Kidney glomerular epithelial cell (primary cell): Measurements from ENCODE around the gene CD1C.
"Not testable (repeated sequence)": the region's sequence is repeated elsewhere in the genome, so short reads cannot be mapped to it uniquely, and the experiment has no call there.

Experiments
- DNase-seq: peaks from one replicate; lab custom pipeline; 2025; lab: John Stamatoyannopoulos, UW

CD1C gene

DNA sequence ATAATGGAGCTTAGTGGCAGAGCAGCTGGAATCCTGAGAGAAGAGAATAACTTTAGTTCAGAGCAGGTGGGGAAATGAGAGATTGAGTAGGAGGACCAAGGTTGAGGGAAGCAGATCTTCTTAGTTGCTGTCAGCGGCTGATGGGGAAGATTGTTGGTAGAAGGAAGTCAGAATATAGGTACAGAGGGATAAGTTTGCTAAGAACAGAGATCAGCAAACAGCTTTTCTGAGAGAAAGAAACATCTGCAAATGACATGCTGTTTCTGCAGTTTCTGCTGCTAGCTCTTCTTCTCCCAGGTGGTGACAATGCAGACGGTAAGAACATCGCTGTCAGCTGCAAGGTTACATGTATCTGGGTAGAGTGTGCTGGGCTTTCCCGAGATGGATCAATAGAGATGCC is at the start of gene CD1C:
CD1C (plus strand) TSS at position 113 of the 400 bp plus-strand sequence; CDS start at position 255, 142 bp downstream.
- DNase-seq = no peak

DNA sequence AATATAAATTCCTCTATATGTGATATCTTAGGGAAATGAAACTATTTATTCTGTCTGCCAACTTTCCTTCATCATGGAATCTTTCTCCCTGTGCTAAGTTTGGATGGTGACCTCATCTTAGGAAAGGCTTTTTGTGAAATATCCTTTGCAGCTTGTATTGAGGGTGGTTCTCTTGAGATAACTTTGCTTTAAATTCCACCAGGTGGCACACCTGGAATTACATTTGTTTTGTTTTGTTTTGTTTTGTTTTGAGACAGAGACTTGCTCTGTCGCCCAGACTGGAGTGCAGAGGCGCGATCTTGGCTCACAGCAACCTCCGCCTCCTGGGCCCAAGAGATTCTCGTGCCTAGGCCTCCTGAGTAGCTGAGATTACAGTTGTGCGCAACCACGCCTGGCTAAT is 43.1 kb upstream of the CD1C start:
- DNase-seq = no peak

DNA sequence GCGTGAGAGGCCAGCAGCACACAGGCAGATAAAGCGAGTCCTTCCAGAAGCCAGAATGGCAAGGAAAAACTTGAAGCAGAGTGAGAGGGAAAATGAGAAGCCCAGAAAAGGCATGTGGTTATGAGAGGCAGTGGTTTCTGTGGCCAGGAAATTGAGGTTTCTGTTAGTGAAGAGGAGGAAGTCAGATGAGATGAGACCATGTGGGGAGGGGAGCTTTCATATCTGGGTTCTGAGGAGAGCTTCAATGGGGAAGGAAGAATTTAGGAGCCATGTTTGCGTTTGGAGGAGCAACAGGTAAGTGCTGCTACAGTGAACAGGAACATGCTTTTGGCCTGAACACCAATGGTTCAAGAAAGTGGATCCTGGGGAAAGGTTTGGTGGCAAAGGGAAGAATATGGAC is 41.6 kb upstream of the CD1C start:
- DNase-seq = no peak

DNA sequence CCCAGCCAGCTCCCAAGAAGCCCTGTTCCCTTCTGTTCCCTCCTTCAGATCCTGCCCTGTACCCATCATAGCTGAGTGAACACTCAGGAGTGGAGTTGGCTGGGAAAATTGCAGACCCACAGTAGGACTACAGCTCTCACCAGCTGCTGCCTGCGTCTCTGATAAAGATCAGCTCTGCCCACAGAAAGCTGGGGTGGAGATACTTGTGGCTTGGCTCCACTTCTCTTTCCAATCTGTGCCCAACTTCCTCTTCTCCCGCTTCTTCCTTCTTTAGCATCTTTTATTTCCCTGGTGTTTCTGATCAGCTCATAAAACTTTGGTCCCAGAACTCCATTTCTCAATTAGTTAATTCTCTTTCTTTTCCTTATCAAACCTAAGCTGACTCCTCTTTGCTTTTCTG is 41.0 kb upstream of the CD1C start:
- DNase-seq = no peak

DNA sequence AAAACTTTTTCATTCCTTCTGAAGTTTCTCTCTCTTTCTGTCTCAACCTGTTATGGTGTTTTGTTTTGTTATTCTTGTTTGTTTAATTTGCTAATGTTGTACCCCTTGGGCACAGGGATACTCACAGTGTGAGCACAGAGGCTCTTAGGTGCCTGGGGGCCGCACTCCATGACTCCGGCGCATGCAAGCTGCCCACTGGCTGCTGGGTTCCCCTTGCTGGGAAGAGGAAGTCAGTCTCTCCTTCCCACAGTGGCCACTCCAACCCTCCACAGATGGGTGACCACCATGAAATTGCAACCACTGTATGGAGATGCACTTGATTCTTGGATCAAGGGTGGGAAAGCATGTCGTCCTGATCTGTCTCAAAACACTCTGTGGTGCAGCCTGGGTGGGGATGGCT is 40.1 kb upstream of the CD1C start:
- no peak for DNase-seq

DNA sequence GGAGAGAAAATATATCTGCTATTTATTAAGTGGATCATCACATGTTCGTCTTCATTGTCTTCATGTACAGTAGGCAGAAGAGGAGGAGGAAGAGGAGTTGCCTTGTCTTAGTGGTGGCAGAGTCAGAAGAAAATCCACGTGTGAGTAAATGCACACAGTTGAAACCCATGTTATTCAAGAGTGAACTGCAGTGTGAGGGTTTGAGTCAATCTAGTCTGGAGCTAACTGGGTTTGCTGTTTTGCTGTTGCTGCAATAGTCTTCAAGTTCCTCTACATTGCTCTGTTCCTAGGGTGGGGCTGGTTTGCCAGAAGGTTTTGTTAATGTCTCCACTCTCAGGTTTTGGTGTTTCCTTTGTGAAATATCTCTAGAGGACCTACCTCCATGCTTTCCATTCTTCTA is 38.6 kb upstream of the CD1C start:
- no peak for DNase-seq

DNA sequence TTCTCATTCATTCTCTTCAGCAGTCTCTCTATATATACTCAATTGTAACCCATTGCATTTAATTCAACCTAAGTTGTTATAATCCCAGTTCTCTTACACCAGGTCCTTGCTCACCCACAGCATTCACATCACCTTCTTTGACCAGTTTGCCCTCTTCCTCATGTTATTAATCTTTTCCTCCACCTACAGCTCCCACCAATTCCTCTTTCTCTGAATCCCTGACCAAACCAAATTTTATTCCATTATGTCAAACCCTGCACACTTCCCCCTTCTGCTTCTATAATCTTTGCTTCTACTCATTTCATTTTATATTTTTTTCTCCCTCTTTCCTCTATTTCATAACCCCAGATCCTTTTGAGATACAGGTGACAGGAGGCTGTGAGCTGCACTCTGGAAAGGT is 34.1 kb upstream of the CD1C start:
- DNase-seq = no peak

DNA sequence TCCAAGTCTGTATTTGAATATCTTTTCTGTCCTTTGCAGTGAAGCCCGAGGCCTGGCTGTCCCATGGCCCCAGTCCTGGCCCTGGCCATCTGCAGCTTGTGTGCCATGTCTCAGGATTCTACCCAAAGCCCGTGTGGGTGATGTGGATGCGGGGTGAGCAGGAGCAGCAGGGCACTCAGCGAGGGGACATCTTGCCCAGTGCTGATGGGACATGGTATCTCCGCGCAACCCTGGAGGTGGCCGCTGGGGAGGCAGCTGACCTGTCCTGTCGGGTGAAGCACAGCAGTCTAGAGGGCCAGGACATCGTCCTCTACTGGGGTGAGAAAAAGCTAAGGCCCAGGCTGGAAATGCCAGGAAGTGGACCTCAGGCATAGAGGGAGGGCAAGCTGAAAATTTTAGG is 33.0 kb upstream of the CD1C start:
- not testable (repeated sequence) for DNase-seq

DNA sequence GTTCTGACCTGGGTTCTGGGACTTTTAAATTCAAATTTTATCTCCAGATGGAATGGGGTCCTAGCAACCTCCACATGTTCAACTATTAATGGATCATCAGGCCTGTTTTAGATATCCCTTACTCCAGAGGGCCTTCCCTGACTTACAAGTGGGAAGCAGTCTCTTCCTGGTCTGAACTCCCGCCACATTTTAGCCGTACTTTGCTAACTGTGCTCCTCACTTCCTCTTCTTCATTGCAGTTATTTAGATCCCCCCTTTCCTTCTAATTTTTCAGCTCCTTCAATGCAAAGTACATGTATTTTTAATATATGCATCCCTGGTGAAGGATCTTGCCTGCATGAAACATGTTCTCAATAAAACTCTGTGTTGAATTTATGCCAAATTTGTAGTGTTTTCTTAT is 31.8 kb upstream of the CD1C start:
- DNase-seq = no peak

DNA sequence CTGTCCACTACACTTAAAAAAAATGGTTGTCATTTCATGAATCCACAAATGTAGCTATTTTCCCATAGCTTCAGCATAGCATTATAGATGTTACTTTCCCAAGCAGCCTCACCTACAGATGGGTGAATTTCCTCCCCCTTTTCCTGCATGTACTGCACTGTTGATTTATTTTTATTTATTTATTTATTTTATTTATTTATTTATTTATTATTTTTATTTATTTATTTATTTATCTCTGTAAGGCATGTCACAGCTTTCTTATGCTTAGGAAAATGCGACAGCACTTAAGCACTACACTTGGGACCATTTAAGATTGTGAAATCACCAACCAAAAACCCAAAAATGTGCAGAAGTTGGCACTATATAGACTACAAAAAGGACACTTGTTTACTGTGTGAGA is 30.6 kb upstream of the CD1C start:
- DNase-seq = no peak

DNA sequence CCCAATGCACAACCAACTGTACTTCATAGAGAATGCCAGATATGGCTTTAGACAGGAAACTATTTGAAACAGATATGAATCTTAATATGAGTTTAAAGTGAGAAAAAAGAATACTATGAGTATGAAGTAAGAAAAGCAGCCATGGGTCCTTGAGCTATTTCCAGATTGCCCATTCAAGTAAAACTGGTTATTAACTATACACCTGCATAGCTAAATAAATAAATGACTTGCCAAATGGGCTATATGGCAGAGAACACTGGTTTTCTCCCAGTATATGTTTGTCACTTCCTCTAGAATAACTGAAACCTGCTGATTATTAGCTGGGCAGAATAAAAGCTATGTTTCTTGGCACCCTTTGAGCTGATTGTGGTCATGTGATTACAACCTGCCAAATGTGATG is 17.0 kb upstream of the CD1C start:
- no peak for DNase-seq

DNA sequence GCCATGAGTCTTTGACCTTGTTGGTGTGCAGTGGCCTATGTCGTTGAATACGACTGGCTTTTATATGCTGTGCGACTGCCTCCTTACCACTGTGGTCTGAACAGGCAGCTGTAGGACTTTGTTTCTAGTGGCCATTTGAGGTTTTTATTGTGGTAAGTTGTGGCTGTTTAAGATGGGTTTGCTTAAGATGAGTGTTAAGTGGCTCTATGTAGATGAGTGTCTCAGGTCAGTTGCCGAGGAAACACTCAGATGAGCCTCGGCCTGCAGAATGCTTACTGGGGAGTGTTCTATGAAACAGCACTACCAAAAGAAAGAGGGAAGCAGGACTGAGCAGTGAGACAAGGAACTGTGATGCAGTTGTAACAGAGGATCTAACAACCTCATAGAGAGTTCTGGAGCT is 14.9 kb upstream of the CD1C start:
- DNase-seq = no peak

DNA sequence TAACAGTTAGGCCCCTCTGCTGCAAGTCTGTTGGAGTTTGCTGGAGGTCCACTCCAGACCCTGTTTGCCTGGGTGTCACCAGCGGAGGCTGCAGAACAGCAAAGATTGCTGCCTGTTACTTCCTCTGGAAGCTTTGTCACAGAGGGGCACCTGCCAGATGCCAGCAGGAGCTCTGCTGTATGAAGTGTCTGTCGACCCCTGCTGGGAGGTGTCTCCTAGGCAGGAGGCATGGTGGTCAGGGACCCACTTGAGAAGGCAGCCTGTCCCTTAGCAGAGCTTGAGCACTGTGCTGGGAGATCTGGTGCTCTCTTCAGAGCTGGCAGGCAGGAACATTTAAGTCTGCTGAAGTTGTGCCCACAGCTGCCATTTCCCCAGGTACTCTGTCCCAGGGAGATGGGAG is 7.3 kb upstream of the CD1C start:
- not testable (repeated sequence) for DNase-seq

DNA sequence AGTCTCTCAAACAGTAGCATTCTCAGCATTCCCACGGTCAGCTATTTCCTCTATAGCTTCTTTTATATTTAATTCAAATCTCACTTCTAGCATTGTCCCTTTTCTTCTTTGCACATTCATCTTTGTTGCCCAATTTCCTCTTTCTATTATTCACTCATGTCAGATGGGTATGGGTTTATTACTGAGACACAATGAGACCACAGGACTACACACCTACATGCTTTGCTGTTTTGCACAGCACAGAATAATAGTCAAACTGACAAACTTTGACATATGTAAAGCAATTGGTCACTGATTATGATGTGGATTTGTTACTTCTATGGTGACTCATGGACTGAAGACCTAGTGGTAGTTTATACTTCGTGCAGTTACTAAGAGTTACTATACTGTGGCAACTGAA is 5.8 kb upstream of the CD1C start:
- DNase-seq = peak; percentile 53

DNA sequence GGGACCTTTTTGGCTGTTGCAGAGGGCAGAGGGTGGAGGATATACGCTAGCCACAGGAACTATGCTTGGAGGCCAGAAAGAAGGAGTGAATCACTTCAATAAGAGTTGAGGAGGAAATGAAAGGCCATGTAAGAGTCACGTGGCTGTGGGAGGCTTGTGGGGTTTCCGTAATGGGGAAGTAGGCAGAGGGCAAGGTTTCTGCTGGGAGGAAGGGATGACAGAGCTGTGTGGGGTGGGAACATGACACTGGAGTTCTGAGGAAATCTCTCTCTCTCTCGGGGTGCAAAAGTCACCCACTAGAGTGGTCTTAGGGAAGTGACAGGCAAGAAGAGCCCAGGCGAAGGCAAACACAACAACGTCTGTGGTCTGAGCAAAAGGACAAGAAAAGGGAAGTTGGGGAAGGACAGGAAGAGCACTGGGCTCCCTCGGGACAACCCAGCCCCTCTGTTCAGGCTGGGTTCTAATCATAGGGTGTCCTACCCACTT is 3.9 kb upstream of the CD1C start:
- DNase-seq = peak; percentile 87

DNA sequence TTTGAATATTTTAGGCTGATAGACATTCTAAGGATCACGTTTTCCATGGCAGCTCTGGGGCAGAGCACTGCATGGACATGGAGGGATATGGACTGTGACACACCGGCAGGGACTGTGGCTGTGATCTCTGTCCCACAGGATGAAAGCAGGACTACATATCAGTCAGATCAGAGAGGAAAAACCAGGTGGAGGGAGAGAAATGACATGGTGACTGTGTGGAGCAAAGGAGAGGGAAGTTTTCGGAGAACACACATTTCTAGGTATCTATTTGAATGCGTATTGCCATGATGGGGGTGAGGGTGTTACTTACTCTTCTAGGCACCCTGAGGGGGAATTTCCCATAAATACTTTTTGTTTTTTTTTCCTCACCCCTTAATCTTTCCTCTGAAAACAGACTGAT is 3.2 kb upstream of the CD1C start:
- DNase-seq = no peak

DNA sequence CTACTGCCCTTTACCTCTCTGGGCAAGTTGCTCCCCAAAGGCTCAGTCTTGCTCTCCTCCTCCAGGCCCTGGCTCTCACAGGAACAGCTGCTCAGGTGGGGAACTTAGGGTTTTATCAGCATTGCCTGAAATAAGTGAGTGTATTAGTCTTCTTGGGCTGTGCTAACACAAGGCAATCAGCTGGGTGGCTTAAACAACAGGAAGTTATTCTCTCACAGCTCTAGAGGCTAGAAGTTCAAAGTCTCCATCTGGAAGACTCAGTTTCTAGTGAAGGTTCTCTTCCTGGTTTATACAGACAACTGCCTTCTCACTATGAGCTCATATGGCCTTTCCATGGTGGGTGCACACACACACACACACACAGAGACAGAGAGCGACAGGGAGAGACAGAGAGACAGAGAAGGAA is 2.8 kb upstream of the CD1C start:
- DNase-seq = no peak

DNA sequence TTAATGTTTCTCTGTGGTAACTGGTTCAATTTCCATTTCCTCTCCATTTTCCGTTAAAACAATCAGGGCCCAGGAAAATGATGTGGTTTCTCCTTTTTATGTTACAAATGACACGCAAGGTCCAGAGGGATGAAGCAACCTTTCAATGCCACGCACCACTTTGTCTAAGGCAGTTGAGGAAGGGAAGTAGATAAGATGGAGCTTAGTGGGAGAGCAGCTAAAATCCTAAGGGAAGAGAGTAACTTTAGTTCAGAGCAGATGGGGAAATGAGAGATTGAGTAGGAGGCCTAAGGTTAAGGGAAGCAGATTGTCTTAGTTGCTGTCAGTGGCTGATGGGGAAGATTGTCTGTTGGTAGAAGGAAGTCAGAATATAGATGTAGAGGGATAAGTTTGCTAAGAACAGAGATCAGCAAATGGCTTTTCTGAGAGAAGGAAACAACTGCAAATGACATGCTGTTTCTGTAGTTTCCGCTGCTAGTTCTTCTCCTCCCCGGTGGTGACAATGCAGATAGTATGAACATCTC is 660 bp downstream of the CD1C start:
- DNase-seq = no peak

DNA sequence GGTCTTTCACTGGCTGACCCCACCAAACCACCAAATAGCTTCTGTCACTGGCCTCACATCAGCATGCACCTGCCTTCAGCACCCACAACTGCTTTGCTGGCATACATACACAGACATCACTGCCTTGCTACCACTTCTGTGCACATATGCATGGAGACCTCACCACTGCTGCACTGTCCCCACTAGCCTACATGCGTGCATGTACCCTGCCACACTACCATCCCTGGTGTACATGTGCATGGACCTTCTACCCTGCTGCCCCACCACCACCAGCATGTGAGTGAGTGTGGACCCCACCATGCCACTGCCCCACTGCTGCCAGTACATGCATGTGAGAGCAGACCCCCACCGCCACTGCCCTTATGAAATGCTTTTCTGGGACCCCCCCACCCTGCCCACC is 6.1 kb downstream of the CD1C start:
- DNase-seq = no peak

DNA sequence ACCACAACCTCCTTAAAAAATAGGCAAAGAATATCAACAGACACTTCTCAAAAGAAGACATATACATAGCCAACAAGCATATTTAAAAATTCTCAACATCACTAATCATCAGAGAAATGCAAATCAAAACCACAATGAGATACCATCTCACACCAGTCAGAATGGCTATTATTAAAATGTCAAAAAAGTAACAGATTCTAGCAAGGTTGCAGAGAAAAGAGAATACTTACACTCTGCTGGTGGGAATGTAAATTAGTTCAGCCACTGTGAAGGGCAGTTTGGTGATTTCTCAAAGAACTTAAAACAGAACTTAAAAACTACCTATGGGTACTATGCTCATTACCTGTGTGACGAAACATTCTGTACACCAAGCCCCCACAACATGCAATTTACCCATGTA is 20.9 kb downstream of the CD1C start:
- DNase-seq = no peak

DNA sequence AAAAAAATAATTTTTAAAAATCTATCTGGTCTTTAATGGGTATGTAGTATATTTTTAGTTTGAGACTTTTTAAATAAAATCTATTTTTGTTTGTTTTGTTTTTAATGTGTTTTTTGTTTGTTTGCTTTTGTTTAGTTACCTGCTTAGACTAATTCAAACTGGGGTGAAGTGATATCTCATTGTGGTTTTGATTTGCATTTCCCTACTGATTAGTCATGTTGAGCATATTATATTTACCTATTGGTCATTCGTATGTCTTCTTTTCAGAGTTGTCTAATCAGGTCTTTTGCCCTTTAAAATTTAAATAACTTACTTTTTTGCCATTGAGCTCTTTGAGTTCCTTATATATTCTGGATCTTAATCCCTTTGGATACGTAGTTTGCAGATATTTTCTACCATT is 21.3 kb downstream of the CD1C start:
- no peak for DNase-seq

DNA sequence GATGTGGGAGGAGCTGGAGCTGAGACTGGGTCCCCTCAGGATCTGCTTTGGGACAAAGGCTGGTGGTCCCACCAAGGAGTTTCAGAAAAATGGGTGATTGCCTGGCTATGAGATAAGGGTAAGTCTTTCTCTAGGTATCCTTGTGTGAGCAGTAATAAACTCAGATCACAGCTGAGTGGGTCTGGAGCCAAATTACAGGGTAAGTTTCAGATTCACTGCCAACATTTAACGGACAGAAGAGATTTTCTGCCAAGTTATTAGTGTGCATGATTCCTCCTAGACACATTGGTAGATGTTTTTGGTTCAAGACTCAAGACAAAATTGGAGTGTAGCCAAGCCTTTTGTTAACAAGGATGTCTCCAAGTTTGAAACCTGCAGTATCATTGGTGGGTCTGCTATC is 34.1 kb downstream of the CD1C start:
- no peak for DNase-seq

DNA sequence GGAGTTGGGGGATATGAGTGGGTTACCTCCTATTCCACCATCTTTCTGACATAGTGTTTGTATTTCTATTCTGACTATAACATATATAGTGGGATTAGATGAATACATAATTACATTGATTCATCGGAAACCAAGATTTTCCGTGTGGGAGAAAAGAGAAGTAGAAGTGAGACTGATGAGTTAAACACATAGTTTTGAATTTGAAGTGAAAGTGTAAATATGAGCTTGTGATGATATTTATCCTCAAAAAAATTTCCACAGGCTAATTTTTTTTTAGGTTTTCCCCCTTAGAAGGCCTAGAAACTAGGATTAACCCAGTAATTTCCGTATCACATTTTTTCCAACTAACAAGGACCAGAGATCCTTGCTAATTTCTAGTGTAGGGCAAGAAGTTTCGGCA is 34.7 kb downstream of the CD1C start:
- DNase-seq = no peak

DNA sequence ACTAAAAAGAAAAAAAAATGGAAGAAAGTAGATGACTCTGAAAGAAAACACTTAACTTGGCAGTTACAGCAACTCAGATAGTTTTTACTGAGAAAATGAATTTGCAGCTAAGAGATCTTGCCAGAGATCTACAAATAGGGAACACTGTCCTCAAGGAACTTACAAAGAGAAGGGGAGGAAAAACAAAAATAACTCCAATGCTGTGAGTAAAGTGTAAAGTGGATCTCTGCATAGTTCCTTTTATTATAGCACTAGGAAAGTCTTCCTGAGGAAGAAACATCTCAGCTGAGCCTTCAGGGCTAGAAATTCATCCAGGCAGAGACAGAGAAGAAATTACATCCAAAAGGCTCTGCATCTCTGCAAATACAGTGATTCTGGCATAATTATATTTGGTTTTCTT is 37.8 kb downstream of the CD1C start:
- no peak for DNase-seq

DNA sequence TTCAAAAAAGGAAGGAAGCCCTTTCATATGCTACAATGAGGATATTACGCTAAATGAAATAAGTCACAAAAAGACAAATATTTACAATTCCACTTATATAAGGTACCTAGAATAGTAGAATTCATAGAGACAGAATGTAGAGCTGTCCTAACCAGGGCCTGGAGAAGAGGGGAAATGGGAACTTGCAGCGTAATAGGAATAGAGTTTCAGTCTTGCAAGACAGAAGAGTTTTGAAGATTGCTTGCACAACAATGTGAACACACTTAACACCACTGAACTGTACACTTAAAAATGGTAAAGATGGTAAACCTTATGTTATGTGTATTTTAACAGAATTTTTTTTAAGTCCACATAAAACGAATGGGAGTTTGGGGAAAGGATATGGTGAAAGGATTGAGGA is 38.7 kb downstream of the CD1C start:
- no peak for DNase-seq
